ENCODE data around the gene COX4I2.

COX4I2 gene

DNA sequence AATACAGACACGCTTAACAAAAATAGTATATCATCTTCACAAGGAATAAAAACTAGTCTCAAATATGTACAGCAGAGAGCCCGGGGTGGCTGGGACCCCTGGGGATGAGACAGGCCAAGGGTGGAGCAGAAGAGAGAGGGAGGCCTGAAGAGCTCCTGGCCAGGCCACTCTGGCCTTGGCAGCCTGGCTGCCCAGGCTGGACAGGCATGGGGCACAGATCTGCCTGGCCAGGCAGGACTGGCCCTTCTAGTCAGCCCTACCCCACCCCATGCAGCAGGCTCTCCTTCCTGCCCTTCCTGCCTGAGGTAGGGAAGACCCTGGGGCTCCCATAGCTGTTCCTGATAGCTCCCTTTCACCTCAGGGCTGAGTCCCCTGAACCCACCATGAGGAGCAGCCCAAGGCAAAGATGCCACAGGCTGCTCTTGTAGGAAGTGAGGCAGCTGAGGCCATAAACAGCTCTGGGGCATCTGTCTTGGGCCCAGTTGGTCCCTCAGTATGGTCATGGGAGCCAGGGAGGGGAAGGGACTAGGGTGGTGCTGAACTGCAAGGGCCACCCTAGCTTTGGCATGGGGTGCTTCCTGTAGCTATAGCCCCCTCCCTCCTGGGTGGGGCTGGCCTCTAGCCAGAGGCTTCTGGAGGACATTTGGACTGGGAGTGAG is 27.1 kb downstream of the COX4I2 start:
- H3K36me3 ChIP-seq (replicated peaks; ENCODE audit: insufficient read depth, low read length): peaks cover 14% of the 10 kb centered on the region
- no peak overlapping the region for H3K4me3 ChIP-seq (ENCODE audit: low read length)
- no peak for TF ChIP-seq EZH2 (optimal IDR thresholded peaks at IDR 0.05; ENCODE audit: low read depth, low read length)
- no peak for TF ChIP-seq EZH2phosphoT487 (IDR thresholded peaks at IDR 0.05; ENCODE audit: low read length)
- TF ChIP-seq, protein P1, sequence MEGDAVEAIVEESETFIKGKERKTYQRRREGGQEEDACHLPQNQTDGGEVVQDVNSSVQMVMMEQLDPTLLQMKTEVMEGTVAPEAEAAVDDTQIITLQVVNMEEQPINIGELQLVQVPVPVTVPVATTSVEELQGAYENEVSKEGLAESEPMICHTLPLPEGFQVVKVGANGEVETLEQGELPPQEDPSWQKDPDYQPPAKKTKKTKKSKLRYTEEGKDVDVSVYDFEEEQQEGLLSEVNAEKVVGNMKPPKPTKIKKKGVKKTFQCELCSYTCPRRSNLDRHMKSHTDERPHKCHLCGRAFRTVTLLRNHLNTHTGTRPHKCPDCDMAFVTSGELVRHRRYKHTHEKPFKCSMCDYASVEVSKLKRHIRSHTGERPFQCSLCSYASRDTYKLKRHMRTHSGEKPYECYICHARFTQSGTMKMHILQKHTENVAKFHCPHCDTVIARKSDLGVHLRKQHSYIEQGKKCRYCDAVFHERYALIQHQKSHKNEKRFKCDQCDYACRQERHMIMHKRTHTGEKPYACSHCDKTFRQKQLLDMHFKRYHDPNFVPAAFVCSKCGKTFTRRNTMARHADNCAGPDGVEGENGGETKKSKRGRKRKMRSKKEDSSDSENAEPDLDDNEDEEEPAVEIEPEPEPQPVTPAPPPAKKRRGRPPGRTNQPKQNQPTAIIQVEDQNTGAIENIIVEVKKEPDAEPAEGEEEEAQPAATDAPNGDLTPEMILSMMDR (IDR thresholded peaks at IDR 0.05; ENCODE audit: low read length): no peak
- DNase-seq: no peak
- peaks cover 64% of the 10 kb centered on the region for H3F3A ChIP-seq (ENCODE audit: insufficient read depth, low read length)
- no peaks in the 10 kb centered on the region for H3K9me3 ChIP-seq (replicated peaks; ENCODE audit: insufficient read depth, low read length)
- no peak overlapping the region; the same call in 1 of the 2 replicates for H3K9ac ChIP-seq (ENCODE audit: low read length)
- H2AFZ ChIP-seq (ENCODE audit: low read length): no peak overlapping the region
- peaks cover 68% of the 10 kb centered on the region for H3K79me2 ChIP-seq (ENCODE audit: low read length)
- peaks cover 7% of the 10 kb centered on the region; the same call in 1 of the 2 replicates for H4K20me1 ChIP-seq (ENCODE audit: insufficient read depth, low read length)
- H3K4me2 ChIP-seq (ENCODE audit: low read depth, low read length): no peak overlapping the region
- peaks cover 56% of the 10 kb centered on the region for H3K4me1 ChIP-seq (ENCODE audit: low read length)
- no peaks in the 10 kb centered on the region for H3K9me2 ChIP-seq (replicated peaks; ENCODE audit: insufficient read depth, low read length)
- no peaks in the 10 kb centered on the region for H3K27me3 ChIP-seq (replicated peaks; ENCODE audit: insufficient read depth, low read length)
- H3K27ac ChIP-seq (ENCODE audit: low read length): peak overlapping the region; percentile 48; the same call in 1 of the 2 replicates

DNA sequence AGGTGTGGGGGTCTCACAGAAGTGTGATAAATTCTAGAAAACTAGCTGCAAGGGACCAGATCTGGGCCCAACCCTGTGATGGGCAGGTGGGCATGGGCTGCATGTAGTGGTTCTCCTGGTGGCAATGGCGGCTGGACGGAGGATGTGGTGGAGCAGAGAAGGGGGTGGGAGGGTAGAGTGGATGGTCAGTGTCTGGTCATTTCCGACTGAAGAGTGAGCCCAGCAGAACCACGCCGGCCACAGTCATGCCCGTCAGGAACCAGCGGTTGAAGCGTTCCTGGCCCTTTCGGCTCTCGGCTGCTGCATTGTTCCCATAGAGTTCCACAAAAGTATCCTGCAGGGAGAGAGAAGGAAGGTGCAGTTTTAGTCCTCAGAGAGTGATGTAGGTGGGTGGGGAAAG is 28.0 kb downstream of the COX4I2 start:
- Histone ChIP-seq H3K4me1 (ENCODE audit: low read length) (peaks cover 59% of the 10 kb centered on the region), H3K9me2 (replicated peaks; ENCODE audit: insufficient read depth, low read length) (no peaks in the 10 kb centered on the region), H3K9me3 (replicated peaks; ENCODE audit: insufficient read depth, low read length) (no peaks in the 10 kb centered on the region), H3K79me2 (ENCODE audit: low read length) (peaks cover 77% of the 10 kb centered on the region), H3K36me3 (replicated peaks; ENCODE audit: insufficient read depth, low read length) (peaks cover 19% of the 10 kb centered on the region), H3F3A (ENCODE audit: insufficient read depth, low read length) (peaks cover 68% of the 10 kb centered on the region), H3K4me2 (ENCODE audit: low read depth, low read length) (no peak overlapping the region), H3K27me3 (replicated peaks; ENCODE audit: insufficient read depth, low read length) (no peaks in the 10 kb centered on the region), H3K9ac (ENCODE audit: low read length) (no peak overlapping the region), H3K4me3 (ENCODE audit: low read length) (no peak overlapping the region), H4K20me1 (ENCODE audit: insufficient read depth, low read length) (peaks cover 7% of the 10 kb centered on the region; the same call in 1 of the 2 replicates), H2AFZ (ENCODE audit: low read length) (no peak overlapping the region), H3K27ac (ENCODE audit: low read length) (peak overlapping the region; percentile 48; the same call in 1 of the 2 replicates)
- TF ChIP-seq EZH2phosphoT487 (IDR thresholded peaks at IDR 0.05; ENCODE audit: low read length) (no peak), EZH2 (optimal IDR thresholded peaks at IDR 0.05; ENCODE audit: low read depth, low read length) (no peak)
- TF ChIP-seq, protein P1 (IDR thresholded peaks at IDR 0.05; ENCODE audit: low read length): no peak
- DNase-seq: no peak

DNA sequence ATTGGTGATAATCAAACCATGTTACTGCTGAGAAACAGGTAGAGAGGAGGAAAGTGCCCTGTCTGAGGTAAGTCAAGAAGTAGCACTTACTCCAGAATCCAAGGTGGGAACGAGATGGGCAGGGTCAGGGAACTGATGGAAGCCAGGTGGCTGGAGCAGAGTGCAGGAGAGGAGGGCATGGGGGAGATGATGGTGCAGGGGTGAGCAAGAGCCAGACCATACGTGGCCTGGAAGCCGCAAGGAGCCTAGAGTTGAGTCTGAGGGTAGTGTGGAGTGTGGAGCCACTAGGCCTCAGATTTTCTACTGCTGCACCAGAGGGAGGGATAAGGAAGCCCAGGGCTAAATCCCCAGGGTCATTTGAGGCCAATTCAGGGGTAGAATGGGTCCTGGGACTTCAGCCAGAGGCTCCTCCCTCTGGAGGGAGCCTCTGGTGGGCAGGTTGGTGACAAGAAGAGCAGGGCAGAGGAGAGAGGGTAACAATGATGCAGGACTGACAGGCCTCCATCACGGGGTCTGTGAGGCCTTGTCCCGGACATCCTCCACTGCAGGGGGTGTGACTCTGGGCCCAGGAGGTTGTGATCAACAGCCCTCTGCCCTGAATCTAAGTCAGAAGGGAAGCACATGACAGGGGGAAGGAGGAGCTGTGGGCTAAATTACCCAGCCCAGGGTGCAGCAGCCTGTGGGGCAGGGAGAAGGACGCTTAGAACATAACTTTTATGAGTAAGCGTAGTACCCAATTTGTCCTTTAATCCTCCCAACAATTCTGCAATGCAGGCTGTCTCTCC is 28.7 kb downstream of the COX4I2 start:
- H3K4me2 ChIP-seq (ENCODE audit: low read depth, low read length): no peak overlapping the region
- peaks cover 66% of the 10 kb centered on the region for H3F3A ChIP-seq (ENCODE audit: insufficient read depth, low read length)
- no peak overlapping the region for H2AFZ ChIP-seq (ENCODE audit: low read length)
- TF ChIP-seq, protein P1 (IDR thresholded peaks at IDR 0.05; ENCODE audit: low read length): no peak
- TF ChIP-seq EZH2 (optimal IDR thresholded peaks at IDR 0.05; ENCODE audit: low read depth, low read length): no peak
- no peak for TF ChIP-seq EZH2phosphoT487 (IDR thresholded peaks at IDR 0.05; ENCODE audit: low read length)
- H3K79me2 ChIP-seq (ENCODE audit: low read length): peaks cover 84% of the 10 kb centered on the region
- no peaks in the 10 kb centered on the region for H3K9me3 ChIP-seq (replicated peaks; ENCODE audit: insufficient read depth, low read length)
- H3K27me3 ChIP-seq (replicated peaks; ENCODE audit: insufficient read depth, low read length): no peaks in the 10 kb centered on the region
- peaks cover 59% of the 10 kb centered on the region for H3K4me1 ChIP-seq (ENCODE audit: low read length)
- peak overlapping the region; percentile 4; the same call in 1 of the 2 replicates for H3K27ac ChIP-seq (ENCODE audit: low read length)
- peaks cover 7% of the 10 kb centered on the region; the same call in 1 of the 2 replicates for H4K20me1 ChIP-seq (ENCODE audit: insufficient read depth, low read length)
- no peak overlapping the region for H3K9ac ChIP-seq (ENCODE audit: low read length)
- no peak overlapping the region for H3K4me3 ChIP-seq (ENCODE audit: low read length)
- peaks cover 20% of the 10 kb centered on the region for H3K36me3 ChIP-seq (replicated peaks; ENCODE audit: insufficient read depth, low read length)
- no peak for DNase-seq
- no peaks in the 10 kb centered on the region for H3K9me2 ChIP-seq (replicated peaks; ENCODE audit: insufficient read depth, low read length)

All from MM.1S (cell line).